Measurements from ENCODE around the gene IPPK. TPM values are rescaled to one million over a fixed set of nuclear protein-coding genes. Genes with fewer than 3 reads are reported as not detected.
"Not testable (repeated sequence)": the region's sequence is repeated elsewhere in the genome, so short reads cannot be mapped to it uniquely, and the experiment has no call there.

Gene IPPK
- total RNA-seq, 1 donor from 2014 or later = 15.2 TPM

DNA sequence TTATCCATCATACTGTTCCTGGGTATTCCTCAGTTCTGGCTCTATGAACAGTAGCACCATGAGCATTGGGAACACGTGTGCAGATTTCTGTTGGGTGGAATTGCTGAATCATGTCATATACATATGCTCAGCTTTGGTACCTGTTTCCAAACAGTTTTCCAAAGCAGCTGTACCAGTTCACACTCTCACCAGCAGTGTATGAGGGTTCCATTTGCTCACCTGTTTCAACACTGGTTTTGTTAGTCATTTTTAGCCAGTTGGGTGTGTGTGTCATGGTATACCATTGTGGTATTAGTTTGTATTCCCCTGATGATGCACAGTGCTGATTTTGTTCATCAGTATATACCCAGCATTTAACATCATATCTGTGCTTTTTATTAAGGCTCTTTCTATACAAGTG lies 77.4 kb downstream of the IPPK start:
- no peak overlapping the region for H3K4me3 ChIP-seq (ENCODE audit: low read depth, low read length)
- no peak for DNase-seq (ENCODE audit: low read depth)
- TF ChIP-seq, protein P1, sequence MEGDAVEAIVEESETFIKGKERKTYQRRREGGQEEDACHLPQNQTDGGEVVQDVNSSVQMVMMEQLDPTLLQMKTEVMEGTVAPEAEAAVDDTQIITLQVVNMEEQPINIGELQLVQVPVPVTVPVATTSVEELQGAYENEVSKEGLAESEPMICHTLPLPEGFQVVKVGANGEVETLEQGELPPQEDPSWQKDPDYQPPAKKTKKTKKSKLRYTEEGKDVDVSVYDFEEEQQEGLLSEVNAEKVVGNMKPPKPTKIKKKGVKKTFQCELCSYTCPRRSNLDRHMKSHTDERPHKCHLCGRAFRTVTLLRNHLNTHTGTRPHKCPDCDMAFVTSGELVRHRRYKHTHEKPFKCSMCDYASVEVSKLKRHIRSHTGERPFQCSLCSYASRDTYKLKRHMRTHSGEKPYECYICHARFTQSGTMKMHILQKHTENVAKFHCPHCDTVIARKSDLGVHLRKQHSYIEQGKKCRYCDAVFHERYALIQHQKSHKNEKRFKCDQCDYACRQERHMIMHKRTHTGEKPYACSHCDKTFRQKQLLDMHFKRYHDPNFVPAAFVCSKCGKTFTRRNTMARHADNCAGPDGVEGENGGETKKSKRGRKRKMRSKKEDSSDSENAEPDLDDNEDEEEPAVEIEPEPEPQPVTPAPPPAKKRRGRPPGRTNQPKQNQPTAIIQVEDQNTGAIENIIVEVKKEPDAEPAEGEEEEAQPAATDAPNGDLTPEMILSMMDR (conservative IDR thresholded peaks at IDR 0.05; ENCODE audit: low read depth, low read length) = no peak

- TF ChIP-seq, protein P1 (conservative IDR thresholded peaks at IDR 0.05; ENCODE audit: low read depth, low read length) = no peak
- H3K4me3 ChIP-seq (ENCODE audit: low read depth, low read length) = no peak overlapping the region
- no peak for DNase-seq (ENCODE audit: low read depth)
Observed at GRCh38 chr9:92590377-92590776, 79.6 kb downstream of the IPPK start.

- no peak overlapping the region for H3K4me3 ChIP-seq (ENCODE audit: low read depth, low read length)
- TF ChIP-seq, protein P1 (conservative IDR thresholded peaks at IDR 0.05; ENCODE audit: low read depth, low read length) = no peak
- DNase-seq (ENCODE audit: low read depth) = no peak
Observed at GRCh38 chr9:92589923-92590322, 80.0 kb downstream of the IPPK start.

GRCh38 chr9:92576175-92576574 lies 93.8 kb downstream of the IPPK start:
- no peak overlapping the region for H3K4me3 ChIP-seq (ENCODE audit: low read depth, low read length)
- DNase-seq (ENCODE audit: low read depth) = no peak
- TF ChIP-seq, protein P1 (conservative IDR thresholded peaks at IDR 0.05; ENCODE audit: low read depth, low read length) = no peak

GRCh38 chr9:92573612-92574011 lies 96.3 kb downstream of the IPPK start:
- H3K4me3 ChIP-seq (ENCODE audit: low read depth, low read length); DNase-seq (ENCODE audit: low read depth): not testable (repeated sequence)

DNA sequence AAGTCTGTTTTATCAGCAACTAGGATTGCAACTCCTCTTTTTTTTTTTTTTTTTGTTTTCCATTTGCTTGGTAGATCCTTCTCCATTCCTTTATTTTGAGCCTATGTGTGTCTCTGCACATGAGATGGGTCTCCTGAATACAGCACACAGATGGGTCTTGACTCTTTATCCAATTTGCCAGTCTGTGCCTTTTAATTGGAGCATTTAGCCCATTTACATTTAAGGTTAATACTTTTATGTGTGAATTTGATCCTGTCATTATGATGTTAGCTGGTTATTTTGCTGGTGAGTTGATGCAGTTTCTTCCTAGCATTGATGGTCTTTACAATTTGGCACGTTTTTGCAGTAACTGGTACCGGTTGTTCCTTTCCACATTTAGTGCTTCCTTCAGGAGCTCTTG lies 98.1 kb downstream of the IPPK start:
- H3K4me3 ChIP-seq (ENCODE audit: low read depth, low read length); DNase-seq (ENCODE audit: low read depth): not testable (repeated sequence)

- DNase-seq (ENCODE audit: low read depth) = no peak
- H3K4me3 ChIP-seq (ENCODE audit: low read depth, low read length) = no peak overlapping the region
- TF ChIP-seq, protein P1 (conservative IDR thresholded peaks at IDR 0.05; ENCODE audit: low read depth, low read length) = no peak
Observed at GRCh38 chr9:92564982-92565381, 104.9 kb downstream of the IPPK start.

DNA sequence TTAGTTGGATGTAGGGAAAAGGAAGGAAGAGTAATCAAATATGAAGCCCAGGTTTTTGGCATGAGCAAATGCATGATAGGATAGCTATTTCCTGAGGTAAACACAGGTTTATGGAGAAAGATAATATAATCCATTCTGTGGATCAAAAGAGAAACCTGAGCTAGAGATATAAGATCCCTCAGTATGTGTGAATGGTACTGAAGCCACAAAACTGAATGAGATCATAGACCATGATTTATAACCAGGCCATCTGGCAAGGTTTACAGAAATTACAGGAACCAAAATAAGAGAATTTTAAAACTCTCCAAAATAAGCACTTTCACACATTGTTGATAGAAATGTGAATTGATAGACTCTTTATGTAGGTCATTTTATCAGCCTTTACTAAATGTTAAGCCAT lies 105.4 kb downstream of the IPPK start:
- no peak for DNase-seq (ENCODE audit: low read depth)
- TF ChIP-seq, protein P1 (conservative IDR thresholded peaks at IDR 0.05; ENCODE audit: low read depth, low read length) = no peak
- H3K4me3 ChIP-seq (ENCODE audit: low read depth, low read length) = no peak overlapping the region

Other genes with a start within 250 kb of the IPPK start
- not detected in 2 replicates for gene OMD, start 245.7 kb downstream of the IPPK start, total RNA-seq
- not detected in 2 replicates for gene ASPN, start 187.6 kb downstream of the IPPK start, total RNA-seq
- not detected in 2 replicates for gene ECM2, start 134.1 kb downstream of the IPPK start, total RNA-seq
- gene BICD2, start 94.7 kb upstream of the IPPK start, total RNA-seq = 32.2 and 35.0 TPM in 2 replicates
- gene ZNF484, start 207.9 kb upstream of the IPPK start, total RNA-seq = 3.8 and 4.0 TPM in 2 replicates